ENCODE data around the gene ANKIB1.

Gene ANKIB1

GRCh38 chr7:92260248-92260781, 14.5 kb downstream of the ANKIB1 start:
- DNase-seq (ENCODE audit: low read depth) = no peak

- no peak for DNase-seq (ENCODE audit: low read depth)
Measured at GRCh38 chr7:92266415-92267241, 20.9 kb downstream of the ANKIB1 start.

- no peak for DNase-seq (ENCODE audit: low read depth)
Measured at GRCh38 chr7:92268921-92269320, 23.1 kb downstream of the ANKIB1 start.

- no peak for DNase-seq (ENCODE audit: low read depth)
Measured at GRCh38 chr7:92275327-92275726, 29.6 kb downstream of the ANKIB1 start.

- no peak for DNase-seq (ENCODE audit: low read depth)
Measured at GRCh38 chr7:92276460-92276864, 30.7 kb downstream of the ANKIB1 start.

GRCh38 chr7:92279396-92280031, 33.7 kb downstream of the ANKIB1 start:
- no peak for DNase-seq (ENCODE audit: low read depth)

- no peak for DNase-seq (ENCODE audit: low read depth)
Measured at GRCh38 chr7:92281031-92281430, 35.3 kb downstream of the ANKIB1 start.

- no peak for DNase-seq (ENCODE audit: low read depth)
Measured at GRCh38 chr7:92282221-92282814, 36.5 kb downstream of the ANKIB1 start.

GRCh38 chr7:92282930-92283329, 37.2 kb downstream of the ANKIB1 start:
- no peak for DNase-seq (ENCODE audit: low read depth)

- no peak for DNase-seq (ENCODE audit: low read depth)
Measured at GRCh38 chr7:92289321-92289720, 43.5 kb downstream of the ANKIB1 start.

GRCh38 chr7:92292981-92293380, 47.2 kb downstream of the ANKIB1 start:
- DNase-seq (ENCODE audit: low read depth) = no peak

GRCh38 chr7:92293896-92294590, 48.3 kb downstream of the ANKIB1 start:
- no peak for DNase-seq (ENCODE audit: low read depth)

GRCh38 chr7:92295391-92295790, 49.6 kb downstream of the ANKIB1 start:
- no peak for DNase-seq (ENCODE audit: low read depth)

GRCh38 chr7:92296235-92296634, 50.5 kb downstream of the ANKIB1 start:
- DNase-seq (ENCODE audit: low read depth) = no peak

- no peak for DNase-seq (ENCODE audit: low read depth)
Measured at GRCh38 chr7:92296880-92297445, 51.2 kb downstream of the ANKIB1 start.

GRCh38 chr7:92297736-92298135, 52.0 kb downstream of the ANKIB1 start:
- no peak for DNase-seq (ENCODE audit: low read depth)

- DNase-seq (ENCODE audit: low read depth) = no peak
Measured at GRCh38 chr7:92303761-92304160, 58.0 kb downstream of the ANKIB1 start.

GRCh38 chr7:92304406-92304893, 58.7 kb downstream of the ANKIB1 start:
- DNase-seq (ENCODE audit: low read depth) = no peak

GRCh38 chr7:92306153-92306552, 60.4 kb downstream of the ANKIB1 start:
- DNase-seq (ENCODE audit: low read depth) = no peak

- DNase-seq (ENCODE audit: low read depth) = no peak
Measured at GRCh38 chr7:92313055-92313454, 67.3 kb downstream of the ANKIB1 start.

- DNase-seq (ENCODE audit: low read depth) = no peak
Measured at GRCh38 chr7:92319243-92319642, 73.5 kb downstream of the ANKIB1 start.

- no peak for DNase-seq (ENCODE audit: low read depth)
Measured at GRCh38 chr7:92325173-92325572, 79.4 kb downstream of the ANKIB1 start.
